GM19324 (cell line): Measurements from ENCODE around the gene TFCP2L1.

ENCODE experiments used
- ATAC-seq: cut with Tn5 transposase; IDR thresholded peaks from one replicate; pipeline ENCODE4 v1.9.1; 2021; ENCODE audit warnings: mild to moderate bottlenecking, moderate library complexity; ENCODE audit not compliant: unreplicated experiment, low FRiP score

The TFCP2L1 gene

GRCh38 chr2:121201796-121202195 lies 83.2 kb downstream of the TFCP2L1 start:
- ATAC-seq: no peak

GRCh38 chr2:121200419-121201315 lies 84.3 kb downstream of the TFCP2L1 start:
- no peak for ATAC-seq

- no peak for ATAC-seq
These were observed 85.0 kb downstream of the TFCP2L1 start for GRCh38 chr2:121200011-121200347.

- no peak for ATAC-seq
These were observed 85.6 kb downstream of the TFCP2L1 start for GRCh38 chr2:121199281-121200010.

- ATAC-seq: no peak
These were observed 87.5 kb downstream of the TFCP2L1 start for GRCh38 chr2:121197369-121198091.

GRCh38 chr2:121196849-121197155 lies 88.2 kb downstream of the TFCP2L1 start:
- no peak for ATAC-seq

- no peak for ATAC-seq
These were observed 88.7 kb downstream of the TFCP2L1 start for GRCh38 chr2:121196132-121196848.

- ATAC-seq: no peak
These were observed 90.0 kb downstream of the TFCP2L1 start for GRCh38 chr2:121195036-121195435.

- ATAC-seq: no peak
These were observed 90.4 kb downstream of the TFCP2L1 start for GRCh38 chr2:121194626-121195025.

GRCh38 chr2:121193185-121193584 lies 91.8 kb downstream of the TFCP2L1 start:
- ATAC-seq: no peak

GRCh38 chr2:121192576-121192975 lies 92.4 kb downstream of the TFCP2L1 start:
- ATAC-seq: no peak

- ATAC-seq: no peak
These were observed 93.5 kb downstream of the TFCP2L1 start for GRCh38 chr2:121191191-121192170.

- no peak for ATAC-seq
These were observed 95.2 kb downstream of the TFCP2L1 start for GRCh38 chr2:121189661-121190381.

- no peak for ATAC-seq
These were observed 96.0 kb downstream of the TFCP2L1 start for GRCh38 chr2:121189011-121189410.

- no peak for ATAC-seq
These were observed 97.0 kb downstream of the TFCP2L1 start for GRCh38 chr2:121187982-121188411.

- ATAC-seq: no peak
These were observed 97.5 kb downstream of the TFCP2L1 start for GRCh38 chr2:121187351-121187981.

GRCh38 chr2:121186261-121186660 lies 98.7 kb downstream of the TFCP2L1 start:
- no peak for ATAC-seq

- no peak for ATAC-seq
These were observed 99.4 kb downstream of the TFCP2L1 start for GRCh38 chr2:121185571-121186074.
